GM18502 (cell line): ENCODE results near the gene BPIFB3.

ENCODE experiments used
- ATAC-seq: cut with Tn5 transposase; IDR thresholded peaks from one replicate; pipeline ENCODE4 v1.9.1; 2021; ENCODE audit warnings: mild to moderate bottlenecking; ENCODE audit not compliant: unreplicated experiment, poor library complexity

BPIFB3 gene

GRCh38 chr20:33059741-33060390, 6.2 kb downstream of the BPIFB3 start:
- no peak for ATAC-seq

- ATAC-seq: no peak
Observed at GRCh38 chr20:33061658-33062028, 7.9 kb downstream of the BPIFB3 start.

- no peak for ATAC-seq
Observed at GRCh38 chr20:33062105-33062824, 8.6 kb downstream of the BPIFB3 start.

GRCh38 chr20:33062825-33063149, 9.1 kb downstream of the BPIFB3 start:
- no peak for ATAC-seq

- ATAC-seq: no peak
Observed at GRCh38 chr20:33063271-33063670, 9.6 kb downstream of the BPIFB3 start.

GRCh38 chr20:33064572-33065287, 11.0 kb downstream of the BPIFB3 start:
- ATAC-seq: no peak

- no peak for ATAC-seq
Observed at GRCh38 chr20:33065785-33066184, 12.1 kb downstream of the BPIFB3 start.

GRCh38 chr20:33067806-33068205, 14.1 kb downstream of the BPIFB3 start:
- ATAC-seq: no peak

GRCh38 chr20:33068251-33068939, 14.7 kb downstream of the BPIFB3 start:
- ATAC-seq: no peak

- ATAC-seq: no peak
Observed at GRCh38 chr20:33069673-33070072, 16.0 kb downstream of the BPIFB3 start.

- no peak for ATAC-seq
Observed at GRCh38 chr20:33070111-33071053, 16.7 kb downstream of the BPIFB3 start.

GRCh38 chr20:33071198-33071597, 17.5 kb downstream of the BPIFB3 start:
- ATAC-seq: no peak

GRCh38 chr20:33072362-33072761, 18.7 kb downstream of the BPIFB3 start:
- ATAC-seq: no peak

GRCh38 chr20:33072813-33073212, 19.1 kb downstream of the BPIFB3 start:
- ATAC-seq: no peak

GRCh38 chr20:33074675-33075074, 21.0 kb downstream of the BPIFB3 start:
- no peak for ATAC-seq

- ATAC-seq: no peak
Observed at GRCh38 chr20:33075281-33075680, 21.6 kb downstream of the BPIFB3 start.

- ATAC-seq: no peak
Observed at GRCh38 chr20:33076662-33077372, 23.1 kb downstream of the BPIFB3 start.

GRCh38 chr20:33079259-33079658, 25.6 kb downstream of the BPIFB3 start, which contains the start of gene BPIFB4:
Gene BPIFB4 (plus strand): TSS chr20:33079643. CDS start chr20:33081527, 1,884 bp downstream.
- ATAC-seq: no peak
